Measurements from ENCODE around the gene SLC2A5. TPM values are rescaled to one million over a fixed set of nuclear protein-coding genes. Genes with fewer than 3 reads are reported as not detected.

SLC2A5 gene
- total RNA-seq, 2 experiments from 2014 or later = not detected

- no peak overlapping the region for H3K27ac Mint-ChIP-seq
- ChIA-PET CTCF (no interaction called here), POLR2A (no interaction called here)
- peaks cover 38% of the 10 kb centered on the region for H3K27me3 Mint-ChIP-seq (ENCODE audit: low read depth)
- peaks cover 23% of the 10 kb centered on the region for H3K4me1 Mint-ChIP-seq (ENCODE audit: low read depth)
- no peak overlapping the region for H3K4me3 Mint-ChIP-seq
- no peak for ATAC-seq
- H3K36me3 Mint-ChIP-seq (ENCODE audit: low read depth) = no peaks in the 10 kb centered on the region
- DNase-seq = no peak
- H3K9me3 Mint-ChIP-seq (ENCODE audit: insufficient read depth) = no peaks in the 10 kb centered on the region
These were observed 17.4 kb upstream of the SLC2A5 start for GRCh38 chr1:9086796-9087195.

DNA sequence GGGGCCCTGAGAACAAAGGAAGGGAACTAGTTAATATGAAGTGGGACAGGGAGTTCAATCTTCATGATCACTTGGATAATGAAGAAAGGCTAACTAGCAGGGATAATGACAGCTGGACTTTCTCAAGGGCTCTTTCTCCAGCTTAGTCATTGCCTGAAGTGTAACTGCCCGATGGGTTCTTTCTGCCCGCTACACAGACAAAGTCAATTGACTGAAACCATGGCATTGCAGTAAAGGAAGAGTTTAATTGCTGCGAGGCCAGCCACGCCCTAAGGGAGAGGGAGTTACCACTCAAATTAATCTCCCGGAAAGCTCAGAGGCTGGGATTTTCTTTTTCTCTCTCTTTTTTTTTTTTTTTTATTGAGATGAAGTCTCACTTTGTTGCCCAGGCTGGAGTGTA is 16.6 kb upstream of the SLC2A5 start:
- Mint-ChIP-seq H3K4me3 (no peak overlapping the region), H3K27ac (no peak overlapping the region), H3K27me3 (ENCODE audit: low read depth) (peaks cover 40% of the 10 kb centered on the region), H3K4me1 (ENCODE audit: low read depth) (peaks cover 23% of the 10 kb centered on the region), H3K36me3 (ENCODE audit: low read depth) (no peaks in the 10 kb centered on the region), H3K9me3 (ENCODE audit: insufficient read depth) (no peaks in the 10 kb centered on the region)
- CTCF ChIA-PET = interaction anchor here (1.0 kb wide), 1 partner anchor 81 kb away, joined by 3 read pairs; no protein-coding TSS in a partner anchor
- POLR2A ChIA-PET = no interaction called here
- ATAC-seq (no peak), DNase-seq (no peak)

DNA sequence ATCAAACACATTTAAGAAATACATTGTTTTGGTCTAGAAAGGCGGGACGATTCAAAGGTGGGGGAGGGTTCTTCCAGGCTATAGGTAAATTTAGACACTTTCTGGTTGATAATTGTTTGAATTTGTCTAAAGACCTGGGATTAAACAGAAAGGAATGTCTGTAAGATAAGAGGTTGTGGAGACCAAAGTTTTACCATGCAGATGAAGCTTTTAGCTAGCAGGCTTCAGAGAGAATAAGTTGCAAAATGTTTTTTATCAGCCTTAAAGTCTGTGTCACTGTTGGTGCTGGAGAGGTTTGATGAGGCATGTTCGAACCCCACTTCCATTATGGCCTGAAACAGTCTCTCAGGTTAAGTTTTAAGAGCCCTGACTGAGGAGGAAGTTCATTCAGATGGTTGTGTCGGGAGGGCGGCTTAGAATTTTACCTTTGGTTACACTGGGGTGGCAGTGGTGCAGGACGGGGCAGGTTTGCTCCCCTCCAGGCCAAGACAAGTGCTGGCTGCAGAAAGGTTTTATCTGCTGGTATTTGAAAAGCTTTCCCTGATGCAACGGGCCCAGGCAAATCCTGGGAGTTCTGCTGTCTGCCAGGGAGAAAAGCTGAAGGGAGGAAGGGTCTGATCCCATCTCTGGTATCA is 16.0 kb upstream of the SLC2A5 start:
- H3K4me1 Mint-ChIP-seq (ENCODE audit: low read depth) = peaks cover 24% of the 10 kb centered on the region
- no peak for ATAC-seq
- H3K27ac Mint-ChIP-seq = no peak overlapping the region
- POLR2A ChIA-PET = no interaction called here
- no peak overlapping the region for H3K4me3 Mint-ChIP-seq
- H3K27me3 Mint-ChIP-seq (ENCODE audit: low read depth) = peaks cover 41% of the 10 kb centered on the region
- no peaks in the 10 kb centered on the region for H3K9me3 Mint-ChIP-seq (ENCODE audit: insufficient read depth)
- H3K36me3 Mint-ChIP-seq (ENCODE audit: low read depth) = no peaks in the 10 kb centered on the region
- CTCF ChIA-PET = interaction anchor here (0.8 to 1.0 kb wide), 2 partner anchors 80 to 122 kb away, joined by 3 read pairs; no protein-coding TSS in a partner anchor
- no peak for DNase-seq

GRCh38 chr1:9084906-9085305 is 15.5 kb upstream of the SLC2A5 start:
- H3K4me1 Mint-ChIP-seq (ENCODE audit: low read depth) = peaks cover 28% of the 10 kb centered on the region
- no peak overlapping the region for H3K27ac Mint-ChIP-seq
- no peaks in the 10 kb centered on the region for H3K36me3 Mint-ChIP-seq (ENCODE audit: low read depth)
- ATAC-seq (no peak), DNase-seq (no peak)
- ChIA-PET CTCF (interaction anchor here (0.8 kb wide), 1 partner anchor 122 kb away, joined by 3 read pairs; no protein-coding TSS in a partner anchor), POLR2A (no interaction called here)
- H3K9me3 Mint-ChIP-seq (ENCODE audit: insufficient read depth) = no peaks in the 10 kb centered on the region
- H3K4me3 Mint-ChIP-seq = no peak overlapping the region
- H3K27me3 Mint-ChIP-seq (ENCODE audit: low read depth) = peaks cover 45% of the 10 kb centered on the region

DNA sequence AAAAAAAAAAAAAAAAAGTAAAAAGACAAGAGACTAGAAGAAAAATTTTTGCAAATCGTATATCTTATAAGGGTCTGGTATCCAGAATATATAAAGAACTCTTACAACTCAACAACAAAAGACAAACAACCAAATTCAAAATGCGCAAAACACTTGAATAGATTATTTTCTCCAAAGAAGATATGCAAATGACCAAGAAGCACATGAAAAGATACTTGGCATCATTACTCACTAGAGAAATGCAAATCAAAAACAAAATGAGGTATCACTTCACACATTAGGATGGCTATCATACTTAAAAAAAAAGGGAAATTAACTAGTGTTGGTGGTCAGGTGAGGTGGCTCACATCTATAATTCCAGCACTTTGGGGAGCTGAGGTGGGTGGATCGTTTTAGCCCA is 12.0 kb upstream of the SLC2A5 start:
- Mint-ChIP-seq H3K36me3 (ENCODE audit: low read depth) (peaks cover 3% of the 10 kb centered on the region), H3K4me3 (no peak overlapping the region), H3K9me3 (ENCODE audit: insufficient read depth) (no peaks in the 10 kb centered on the region), H3K27ac (no peak overlapping the region), H3K27me3 (ENCODE audit: low read depth) (peaks cover 41% of the 10 kb centered on the region), H3K4me1 (ENCODE audit: low read depth) (peaks cover 50% of the 10 kb centered on the region)
- no peak for ATAC-seq
- ChIA-PET POLR2A (no interaction called here), CTCF (interaction anchor here (0.8 to 1.9 kb wide), 3 partner anchors 20 to 223 kb away, joined by 3 to 6 read pairs (median 4); no protein-coding TSS in a partner anchor)
- no peak for DNase-seq

DNA sequence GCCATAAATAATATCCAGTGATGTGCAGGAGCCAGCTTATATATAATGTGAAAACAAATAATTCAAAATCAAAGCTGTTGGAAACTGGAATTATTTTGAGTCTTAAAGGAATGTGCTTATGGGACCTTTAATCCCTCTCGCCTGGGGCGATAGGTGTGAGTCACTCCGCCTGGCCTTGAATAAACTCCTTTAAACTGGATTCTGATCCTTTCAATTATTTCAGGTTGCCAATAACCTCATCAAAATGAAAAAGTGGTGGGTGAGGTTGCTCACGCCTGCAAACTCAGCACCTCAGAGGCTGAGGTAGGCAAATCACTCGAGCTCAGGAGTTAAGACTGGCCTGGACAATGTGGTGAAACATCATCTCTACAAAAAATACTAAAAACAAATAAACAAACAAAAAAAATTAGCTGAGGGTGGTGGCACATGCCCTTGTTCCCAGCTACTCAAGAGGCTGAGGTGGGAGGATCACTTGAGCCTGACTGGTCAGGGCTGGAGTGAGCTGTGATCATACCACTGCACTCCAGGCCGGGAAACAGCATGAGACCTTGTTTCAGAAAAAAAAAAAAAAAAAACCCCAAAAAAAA is 11.4 kb upstream of the SLC2A5 start:
- DNase-seq = no peak
- no peaks in the 10 kb centered on the region for H3K9me3 Mint-ChIP-seq (ENCODE audit: insufficient read depth)
- H3K4me1 Mint-ChIP-seq (ENCODE audit: low read depth) = peaks cover 54% of the 10 kb centered on the region
- no peak for ATAC-seq
- CTCF ChIA-PET = interaction anchor here (1.9 kb wide), 1 partner anchor 76 kb away, joined by 6 read pairs; no protein-coding TSS in a partner anchor
- peaks cover 44% of the 10 kb centered on the region for H3K27me3 Mint-ChIP-seq (ENCODE audit: low read depth)
- H3K27ac Mint-ChIP-seq = no peak overlapping the region
- POLR2A ChIA-PET = no interaction called here
- no peak overlapping the region for H3K4me3 Mint-ChIP-seq
- peaks cover 3% of the 10 kb centered on the region for H3K36me3 Mint-ChIP-seq (ENCODE audit: low read depth)

- ChIA-PET CTCF (interaction anchor here (1.9 kb wide), 1 partner anchor 75 kb away, joined by 6 read pairs; no protein-coding TSS in a partner anchor), POLR2A (interaction anchor here (0.7 kb wide), 1 partner anchor 649 kb away, joined by 3 read pairs; no protein-coding TSS in a partner anchor)
- Mint-ChIP-seq H3K27ac (no peak overlapping the region), H3K9me3 (ENCODE audit: insufficient read depth) (no peaks in the 10 kb centered on the region), H3K36me3 (ENCODE audit: low read depth) (peaks cover 3% of the 10 kb centered on the region), H3K27me3 (ENCODE audit: low read depth) (peaks cover 40% of the 10 kb centered on the region), H3K4me1 (ENCODE audit: low read depth) (peaks cover 57% of the 10 kb centered on the region), H3K4me3 (no peak overlapping the region)
- ATAC-seq = no peak
- no peak for DNase-seq
These were observed 10.7 kb upstream of the SLC2A5 start for GRCh38 chr1:9079988-9080704.

DNA sequence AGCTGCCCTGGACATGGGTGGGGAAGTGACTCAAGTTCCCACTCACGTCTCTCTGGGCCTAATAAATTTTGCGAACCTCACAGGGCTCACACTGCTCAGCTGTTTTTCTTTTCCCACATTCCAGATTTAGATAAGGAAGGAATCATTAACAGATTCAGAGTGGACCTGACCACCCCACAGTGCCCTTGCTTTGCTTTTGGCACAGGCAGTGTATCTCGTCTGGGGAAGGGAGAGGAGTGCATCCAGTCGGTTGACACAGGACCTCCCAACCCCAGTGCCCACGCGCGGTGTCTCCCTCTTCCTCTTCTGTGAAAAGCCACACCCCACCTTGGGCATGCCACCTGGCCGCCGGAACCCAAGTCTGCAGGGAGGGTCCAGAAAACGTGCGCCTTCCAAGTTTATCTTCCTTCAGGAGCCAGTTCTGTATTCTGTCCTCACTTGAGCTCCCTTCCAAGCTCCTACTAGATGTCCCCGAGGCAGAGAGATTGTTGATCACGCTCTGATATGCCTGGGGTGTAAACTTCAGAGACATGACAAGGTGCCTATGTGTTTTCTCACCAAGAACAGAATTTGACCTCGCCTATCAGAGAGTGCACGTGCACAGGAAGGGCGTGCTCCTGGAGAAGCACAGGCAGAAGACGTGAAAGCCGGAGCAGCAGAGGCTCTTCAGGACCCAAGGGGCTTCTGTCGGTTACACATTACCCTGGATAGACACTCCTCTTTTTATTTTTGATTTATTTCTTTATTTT is 9.5 kb upstream of the SLC2A5 start:
- no peak overlapping the region for H3K4me3 Mint-ChIP-seq
- CTCF ChIA-PET = no interaction called here
- peaks cover 3% of the 10 kb centered on the region for H3K36me3 Mint-ChIP-seq (ENCODE audit: low read depth)
- DNase-seq (no peak), ATAC-seq (peak; percentile 28)
- no peaks in the 10 kb centered on the region for H3K9me3 Mint-ChIP-seq (ENCODE audit: insufficient read depth)
- H3K27me3 Mint-ChIP-seq (ENCODE audit: low read depth) = peaks cover 46% of the 10 kb centered on the region
- peaks cover 59% of the 10 kb centered on the region for H3K4me1 Mint-ChIP-seq (ENCODE audit: low read depth)
- no peak overlapping the region for H3K27ac Mint-ChIP-seq
- POLR2A ChIA-PET = interaction anchor here (0.7 kb wide), 1 partner anchor 648 kb away, joined by 3 read pairs; no protein-coding TSS in a partner anchor

GRCh38 chr1:9078015-9078751 is 8.7 kb upstream of the SLC2A5 start:
- H3K4me3 Mint-ChIP-seq = no peak overlapping the region
- H3K36me3 Mint-ChIP-seq (ENCODE audit: low read depth) = peaks cover 3% of the 10 kb centered on the region
- no peaks in the 10 kb centered on the region for H3K9me3 Mint-ChIP-seq (ENCODE audit: insufficient read depth)
- DNase-seq = peak; percentile 66
- peak; percentile 31 for ATAC-seq
- POLR2A ChIA-PET = no interaction called here
- H3K27me3 Mint-ChIP-seq (ENCODE audit: low read depth) = peaks cover 52% of the 10 kb centered on the region
- H3K27ac Mint-ChIP-seq = no peak overlapping the region
- H3K4me1 Mint-ChIP-seq (ENCODE audit: low read depth) = peaks cover 54% of the 10 kb centered on the region
- CTCF ChIA-PET = no interaction called here

GRCh38 chr1:9075022-9075421 is 5.6 kb upstream of the SLC2A5 start:
- Mint-ChIP-seq H3K4me1 (ENCODE audit: low read depth) (peaks cover 37% of the 10 kb centered on the region), H3K36me3 (ENCODE audit: low read depth) (peaks cover 3% of the 10 kb centered on the region), H3K9me3 (ENCODE audit: insufficient read depth) (no peaks in the 10 kb centered on the region), H3K4me3 (no peak overlapping the region), H3K27me3 (ENCODE audit: low read depth) (peaks cover 45% of the 10 kb centered on the region), H3K27ac (no peak overlapping the region)
- CTCF ChIA-PET = interaction anchor here (1.1 to 1.3 kb wide), 2 partner anchors 14 to 27 kb away, joined by 3 to 4 read pairs; no protein-coding TSS in a partner anchor
- ATAC-seq (no peak), DNase-seq (no peak)
- POLR2A ChIA-PET = no interaction called here

DNA sequence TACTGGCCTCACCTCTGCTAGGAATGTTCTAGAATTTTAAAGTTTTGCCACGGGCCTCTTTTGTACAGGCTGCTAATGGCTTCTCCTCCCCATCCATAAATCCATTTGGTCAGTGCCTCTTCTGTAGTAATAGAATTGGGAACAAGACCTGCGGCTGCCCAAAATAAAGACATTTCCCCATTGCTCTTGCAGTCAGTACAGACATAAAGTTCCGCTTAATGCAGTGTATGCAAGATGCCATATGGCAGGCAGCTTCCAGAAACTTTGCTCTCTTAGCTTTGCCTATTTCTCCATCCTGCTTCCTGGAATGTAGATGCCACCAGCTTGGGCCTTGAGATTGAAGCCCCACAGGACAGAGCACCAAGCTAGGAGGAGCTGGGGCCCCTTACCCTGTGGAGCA is 3.7 kb upstream of the SLC2A5 start:
- Mint-ChIP-seq H3K9me3 (ENCODE audit: insufficient read depth) (no peaks in the 10 kb centered on the region), H3K4me1 (ENCODE audit: low read depth) (peaks cover 28% of the 10 kb centered on the region), H3K27me3 (ENCODE audit: low read depth) (peaks cover 43% of the 10 kb centered on the region), H3K27ac (no peak overlapping the region), H3K36me3 (ENCODE audit: low read depth) (no peaks in the 10 kb centered on the region), H3K4me3 (no peak overlapping the region)
- DNase-seq = no peak
- ATAC-seq = no peak
- ChIA-PET CTCF (no interaction called here), POLR2A (no interaction called here)
